Breast epithelium (tissue), 4 donors: ENCODE data around the gene BMP7. TPM values are rescaled to one million over a fixed set of nuclear protein-coding genes. Genes with fewer than 3 reads are reported as not detected.

Experiments used
- DNase-seq, 2 donors: peaks; one replicate each; pipeline ENCODE4 v3.0.0-alpha.2; 2019; ENCODE audit warnings: low spot score in 2 of 2
- H3K27ac ChIP-seq, 2 donors: fragments of 200-600 bp; sonication (generic) in 1 of 2; one replicate each; pipeline ENCODE4 v1.5.1; 2016 to 2019; ENCODE audit warnings: mild to moderate bottlenecking in 1 of 2
- H3K27me3 ChIP-seq, 2 donors: fragments of 200-600 bp; sonication (generic) in 1 of 2; one replicate each; pipeline versions ENCODE4 v1.5.1 to v1.6.0; 2017 to 2019; ENCODE audit warnings: control low read depth in 1 of 2, mild to moderate bottlenecking in 1 of 2
- H3K36me3 ChIP-seq: fragments of 200-600 bp; one replicate; pipeline ENCODE4 v1.5.1; 2019
- H3K4me1 ChIP-seq, 2 donors: fragments of 200-600 bp; sonication (generic); one replicate each; pipeline ENCODE4 v1.5.1; 2016 to 2019; ENCODE audit warnings: control low read depth in 1 of 2
- H3K4me3 ChIP-seq, 3 donors: fragments of 200-600 bp; sonication (generic); 1 replicate in 2 of 3; 2 replicates in 1 of 3; pipeline ENCODE4 v1.5.1; 2016 to 2019; ENCODE audit warnings: mild to moderate bottlenecking in 3 of 3, moderate library complexity in 2 of 3
- H3K9me3 ChIP-seq, 2 donors: fragments of 200-600 bp; sonication (generic) in 1 of 2; one replicate each; pipeline ENCODE4 v1.5.1; 2016 to 2019; ENCODE audit warnings: control low read depth in 1 of 2
- POLR2A ChIP-seq: fragments of 450-650 bp; IDR thresholded peaks from one replicate; pipeline ENCODE4 v1.6.1; 2016; ENCODE audit warnings: antibody characterized with exemption, mild to moderate bottlenecking, moderate library complexity
- POLR2AphosphoS5 ChIP-seq, 3 donors: sonication (generic); formaldehyde crosslinking; IDR thresholded peaks; one replicate each; pipeline ENCODE4 v1.6.1; 2017; ENCODE audit warnings: antibody characterized with exemption in 3 of 3
- intact Hi-C: fragments of 100-400 bp; cut with DNase I; formaldehyde crosslinking; loops from one replicate; pipeline ENCODE4 v1.15.1; 2023; ENCODE audit warnings: low total_unique reads
- total RNA-seq, 3 donors: library from RNA; depleted of rRNA; stranded (reverse); fragments of >200 nt; gene quantifications; one replicate each; pipeline ENCODE4 v1.1.0, GENCODE V29; 2016
- TF ChIP-seq, protein P1 (sequence below), 3 donors: fragments of 450-650 bp; IDR thresholded peaks; one replicate each; pipeline ENCODE4 v1.5.1; 2016 to 2017; ENCODE audit warnings: antibody characterized with exemption in 3 of 3, mild to moderate bottlenecking in 3 of 3, moderate library complexity in 3 of 3

The BMP7 gene
- total RNA-seq, 3 donors from 2014 or later: 1.6 to 3.8 (median 1.8) TPM

GRCh38 chr20:57131601-57132391, 134.6 kb downstream of the BMP7 start:
- intact Hi-C loops: no loop called here
- H3K4me1 ChIP-seq: no peaks in the 10 kb centered on the region
- H3K36me3 ChIP-seq: no peaks in the 10 kb centered on the region
- TF ChIP-seq, protein P1, sequence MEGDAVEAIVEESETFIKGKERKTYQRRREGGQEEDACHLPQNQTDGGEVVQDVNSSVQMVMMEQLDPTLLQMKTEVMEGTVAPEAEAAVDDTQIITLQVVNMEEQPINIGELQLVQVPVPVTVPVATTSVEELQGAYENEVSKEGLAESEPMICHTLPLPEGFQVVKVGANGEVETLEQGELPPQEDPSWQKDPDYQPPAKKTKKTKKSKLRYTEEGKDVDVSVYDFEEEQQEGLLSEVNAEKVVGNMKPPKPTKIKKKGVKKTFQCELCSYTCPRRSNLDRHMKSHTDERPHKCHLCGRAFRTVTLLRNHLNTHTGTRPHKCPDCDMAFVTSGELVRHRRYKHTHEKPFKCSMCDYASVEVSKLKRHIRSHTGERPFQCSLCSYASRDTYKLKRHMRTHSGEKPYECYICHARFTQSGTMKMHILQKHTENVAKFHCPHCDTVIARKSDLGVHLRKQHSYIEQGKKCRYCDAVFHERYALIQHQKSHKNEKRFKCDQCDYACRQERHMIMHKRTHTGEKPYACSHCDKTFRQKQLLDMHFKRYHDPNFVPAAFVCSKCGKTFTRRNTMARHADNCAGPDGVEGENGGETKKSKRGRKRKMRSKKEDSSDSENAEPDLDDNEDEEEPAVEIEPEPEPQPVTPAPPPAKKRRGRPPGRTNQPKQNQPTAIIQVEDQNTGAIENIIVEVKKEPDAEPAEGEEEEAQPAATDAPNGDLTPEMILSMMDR (IDR thresholded peaks at IDR 0.05): no peak
- TF ChIP-seq POLR2A: no peak
- TF ChIP-seq POLR2AphosphoS5 (IDR thresholded peaks at IDR 0.05): no peak
- no peaks in the 10 kb centered on the region for H3K27me3 ChIP-seq
- H3K27ac ChIP-seq: no peak overlapping the region
- no peaks in the 10 kb centered on the region for H3K9me3 ChIP-seq
- no peak overlapping the region for H3K4me3 ChIP-seq
- DNase-seq: no peak

DNA sequence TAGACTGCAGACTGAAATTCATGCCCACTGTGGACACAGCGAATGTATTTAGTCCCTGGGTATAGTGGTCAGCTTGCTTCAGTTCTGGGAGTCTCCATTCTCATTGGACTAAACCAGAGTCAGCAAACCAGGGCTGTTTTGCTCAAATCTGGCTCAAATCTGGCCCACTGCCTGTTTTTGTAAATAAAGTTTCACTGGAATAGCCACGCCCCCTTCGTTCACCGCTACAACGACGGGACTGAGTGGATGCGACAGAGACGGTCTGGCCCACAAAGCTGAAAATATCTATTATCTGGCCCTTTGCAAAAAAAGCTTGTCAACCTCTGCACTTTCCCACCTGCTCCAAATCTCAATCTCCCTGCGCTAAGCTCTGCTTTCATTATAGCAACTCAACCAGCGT, 135.4 kb downstream of the BMP7 start:
- H3K4me3 ChIP-seq: no peak overlapping the region
- no peaks in the 10 kb centered on the region for H3K4me1 ChIP-seq
- no peaks in the 10 kb centered on the region for H3K9me3 ChIP-seq
- intact Hi-C loops: no loop called here
- H3K27ac ChIP-seq: no peak overlapping the region
- DNase-seq: no peak
- H3K27me3 ChIP-seq: no peaks in the 10 kb centered on the region
- H3K36me3 ChIP-seq: no peaks in the 10 kb centered on the region
- TF ChIP-seq, protein P1 (IDR thresholded peaks at IDR 0.05): no peak
- no peak for TF ChIP-seq POLR2AphosphoS5 (IDR thresholded peaks at IDR 0.05)

DNA sequence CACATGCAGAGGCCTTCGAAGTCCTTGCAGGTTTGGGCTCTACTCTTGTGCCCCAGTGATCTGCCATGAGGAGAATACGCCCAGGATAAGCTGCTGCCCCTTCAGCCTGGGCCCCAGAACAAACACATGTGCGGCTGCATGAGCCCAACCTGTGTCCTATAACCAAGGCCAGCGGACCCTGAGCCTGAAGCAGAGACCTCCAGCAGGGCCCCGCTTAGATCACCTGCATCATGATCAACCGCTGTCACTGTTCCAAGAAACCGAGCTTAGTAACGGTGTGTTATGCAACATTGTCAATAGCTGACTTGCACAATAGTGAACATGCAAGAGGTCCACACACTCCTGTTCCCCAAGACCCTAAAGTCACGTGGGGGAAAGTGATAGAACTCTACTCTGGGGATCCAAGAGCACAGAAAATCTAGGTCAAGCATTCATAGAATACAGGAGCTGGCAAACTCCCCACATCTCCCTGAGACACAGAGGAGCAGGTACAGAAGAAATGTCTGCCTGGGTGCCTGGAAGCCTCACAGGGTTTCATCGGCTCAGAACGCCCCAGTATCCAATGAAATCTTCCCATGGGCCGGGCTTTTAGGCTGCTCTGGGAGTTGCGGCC, 136.2 kb downstream of the BMP7 start:
- Histone ChIP-seq H3K4me1 (no peaks in the 10 kb centered on the region), H3K27me3 (no peaks in the 10 kb centered on the region), H3K9me3 (no peaks in the 10 kb centered on the region), H3K27ac (no peak overlapping the region), H3K4me3 (no peak overlapping the region), H3K36me3 (no peaks in the 10 kb centered on the region)
- intact Hi-C loops: no loop called here
- DNase-seq: no peak
- TF ChIP-seq POLR2A: no peak

DNA sequence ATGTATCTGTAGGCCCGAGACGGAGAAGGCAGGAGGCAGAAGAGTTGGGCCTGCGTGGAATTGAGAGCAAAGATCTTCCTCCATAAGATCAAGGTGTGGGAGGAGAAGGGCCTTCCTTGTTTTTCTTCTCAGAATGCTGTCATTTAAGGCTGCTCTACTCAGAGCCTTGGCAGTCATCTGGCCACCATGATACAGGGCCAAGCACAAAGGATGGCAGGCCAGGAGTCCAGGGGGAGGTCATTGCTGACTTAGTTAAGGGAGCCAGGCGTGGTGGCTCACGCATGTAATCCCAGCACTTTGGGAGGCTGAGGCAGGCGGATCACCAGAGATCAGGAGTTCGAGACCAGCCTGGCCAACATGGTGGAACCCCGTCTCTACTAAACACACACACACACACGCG, 137.1 kb downstream of the BMP7 start:
- Histone ChIP-seq H3K9me3 (no peaks in the 10 kb centered on the region), H3K4me3 (no peak overlapping the region), H3K27ac (no peak overlapping the region), H3K27me3 (no peaks in the 10 kb centered on the region), H3K36me3 (no peaks in the 10 kb centered on the region), H3K4me1 (no peaks in the 10 kb centered on the region)
- TF ChIP-seq POLR2A: no peak
- TF ChIP-seq, protein P1 (IDR thresholded peaks at IDR 0.05): no peak
- no peak for TF ChIP-seq POLR2AphosphoS5 (IDR thresholded peaks at IDR 0.05)
- DNase-seq: no peak
- intact Hi-C loops: no loop called here

GRCh38 chr20:57128044-57128757, 138.2 kb downstream of the BMP7 start:
- TF ChIP-seq POLR2A: no peak
- TF ChIP-seq, protein P1 (IDR thresholded peaks at IDR 0.05): no peak
- TF ChIP-seq POLR2AphosphoS5 (IDR thresholded peaks at IDR 0.05): no peak
- H3K4me1 ChIP-seq: no peaks in the 10 kb centered on the region
- no peaks in the 10 kb centered on the region for H3K9me3 ChIP-seq
- intact Hi-C loops: no loop called here
- no peak for DNase-seq
- no peak overlapping the region for H3K4me3 ChIP-seq
- no peaks in the 10 kb centered on the region for H3K36me3 ChIP-seq
- no peak overlapping the region for H3K27ac ChIP-seq
- no peaks in the 10 kb centered on the region for H3K27me3 ChIP-seq
